Measurements from ENCODE around the gene MFN1. TPM values are rescaled to one million over a fixed set of nuclear protein-coding genes. Genes with fewer than 3 reads are reported as not detected.

The MFN1 gene
- total RNA-seq, 1 donor from 2014 or later = 53.1 TPM

- FAIRE-seq = no peak
- Histone ChIP-seq H2AFZ (ENCODE audit: low read depth, low read length) (no peak overlapping the region), H3K4me1 (ENCODE audit: insufficient read depth, low read length) (no peaks in the 10 kb centered on the region), H3K4me3 (ENCODE audit: insufficient read depth, low read depth, low read length) (no peak overlapping the region), H3K9me3 (ENCODE audit: insufficient read depth, low read depth, low read length) (no peaks in the 10 kb centered on the region), H3K79me2 (ENCODE audit: insufficient read depth, low read length) (no peaks in the 10 kb centered on the region), H4K20me1 (ENCODE audit: insufficient read depth, low read length) (no peaks in the 10 kb centered on the region), H3K36me3 (ENCODE audit: insufficient read depth, low read length) (no peaks in the 10 kb centered on the region), H3K27ac (ENCODE audit: low read depth, low read length) (no peak overlapping the region), H3K4me2 (ENCODE audit: low read length) (no peak overlapping the region), H3K9ac (ENCODE audit: low read length) (no peak overlapping the region), H3K27me3 (ENCODE audit: insufficient read depth, low read length) (no peaks in the 10 kb centered on the region)
- Mint-ChIP-seq H3K27me3 (ENCODE audit: low read depth, unreplicated experiment) (no peaks in the 10 kb centered on the region), H3K9me3 (ENCODE audit: unreplicated experiment) (peaks cover 5% of the 10 kb centered on the region), H3K4me3 (ENCODE audit: unreplicated experiment) (no peak overlapping the region), H3K36me3 (ENCODE audit: low read depth, unreplicated experiment) (no peaks in the 10 kb centered on the region), H3K4me1 (ENCODE audit: low read depth, unreplicated experiment) (peaks cover 12% of the 10 kb centered on the region), H3K27ac (ENCODE audit: unreplicated experiment) (no peak overlapping the region)
- TF ChIP-seq CTCF (IDR thresholded peaks at IDR 0.05; ENCODE audit: insufficient read depth, low read depth, low read length) (no peak), EZH2 (IDR thresholded peaks at IDR 0.05; ENCODE audit: insufficient read depth, low read length) (no peak)
- no peak for DNase-seq (ENCODE audit: low read depth)
Measured at GRCh38 chr3:179299316-179299715, 48.2 kb upstream of the MFN1 start.

GRCh38 chr3:179299999-179300613 is 47.4 kb upstream of the MFN1 start:
- no peaks in the 10 kb centered on the region for H4K20me1 ChIP-seq (ENCODE audit: insufficient read depth, low read length)
- FAIRE-seq = no peak

More at GRCh38 chr3:179299999-179300613, 47.4 kb upstream of the MFN1 start:
- H3K27me3 Mint-ChIP-seq (ENCODE audit: low read depth, unreplicated experiment) = no peaks in the 10 kb centered on the region
- no peaks in the 10 kb centered on the region for H3K36me3 Mint-ChIP-seq (ENCODE audit: low read depth, unreplicated experiment)
- H2AFZ ChIP-seq (ENCODE audit: low read depth, low read length) = no peak overlapping the region
- H3K27me3 ChIP-seq (ENCODE audit: insufficient read depth, low read length) = no peaks in the 10 kb centered on the region
- no peaks in the 10 kb centered on the region for H3K9me3 ChIP-seq (ENCODE audit: insufficient read depth, low read depth, low read length)
- no peak for DNase-seq (ENCODE audit: low read depth)
- H3K4me2 ChIP-seq (ENCODE audit: low read length) = no peak overlapping the region
- no peak overlapping the region for H3K4me3 ChIP-seq (ENCODE audit: insufficient read depth, low read depth, low read length)
- no peak for TF ChIP-seq CTCF (IDR thresholded peaks at IDR 0.05; ENCODE audit: insufficient read depth, low read depth, low read length)
- no peak for TF ChIP-seq EZH2 (IDR thresholded peaks at IDR 0.05; ENCODE audit: insufficient read depth, low read length)
- peaks cover 16% of the 10 kb centered on the region for H3K4me1 Mint-ChIP-seq (ENCODE audit: low read depth, unreplicated experiment)
- H3K36me3 ChIP-seq (ENCODE audit: insufficient read depth, low read length) = no peaks in the 10 kb centered on the region
- H3K4me1 ChIP-seq (ENCODE audit: insufficient read depth, low read length) = no peaks in the 10 kb centered on the region
- peaks cover 5% of the 10 kb centered on the region for H3K9me3 Mint-ChIP-seq (ENCODE audit: unreplicated experiment)
- H3K9ac ChIP-seq (ENCODE audit: low read length) = no peak overlapping the region
- no peak overlapping the region for H3K27ac Mint-ChIP-seq (ENCODE audit: unreplicated experiment)
- H3K4me3 Mint-ChIP-seq (ENCODE audit: unreplicated experiment) = no peak overlapping the region
- no peak overlapping the region for H3K27ac ChIP-seq (ENCODE audit: low read depth, low read length)
- no peaks in the 10 kb centered on the region for H3K79me2 ChIP-seq (ENCODE audit: insufficient read depth, low read length)
